Vagina (tissue), 2 donors: Measurements from ENCODE around the gene LPIN3.

Source experiments
- CTCF ChIP-seq, 3 experiments: fragments of 450-650 bp in 2 of 3; fragments of 200-600 bp in 1 of 3; sonication (generic) in 1 of 3; IDR thresholded peaks; one replicate each; pipeline ENCODE4 v1.5.1; 2017 to 2019; ENCODE audit warnings: antibody characterized with exemption in 3 of 3, mild to moderate bottlenecking in 2 of 3, moderate library complexity in 2 of 3
- POLR2AphosphoS5 ChIP-seq, 2 donors: sonication (generic); formaldehyde crosslinking; IDR thresholded peaks; one replicate each; pipeline ENCODE4 v1.9.0; 2017; ENCODE audit warnings: antibody characterized with exemption in 2 of 2, mild to moderate bottlenecking in 2 of 2, low read depth in 1 of 2; ENCODE audit not compliant: insufficient read depth in 1 of 2

- TF ChIP-seq CTCF (IDR thresholded peaks at IDR 0.05) = no peak
- TF ChIP-seq POLR2AphosphoS5 (IDR thresholded peaks at IDR 0.05; ENCODE audit: insufficient read depth in 1 of 2, low read depth in 1 of 2) = peak in 1 of 2 donors; percentile 30
Observed at GRCh38 chr20:41308726-41309413, 31.8 kb upstream of the LPIN3 start.
